Measurements from ENCODE around the gene GYPA. TPM values are rescaled to one million over a fixed set of nuclear protein-coding genes. Genes with fewer than 3 reads are reported as not detected.
"Not testable (repeated sequence)": the region's sequence is repeated elsewhere in the genome, so short reads cannot be mapped to it uniquely, and the experiment has no call there.

The GYPA gene
- total RNA-seq, 1 experiment from 2014 or later, result not detected

GRCh38 chr4:144115519-144115918 is 25.0 kb downstream of the GYPA start:
- no peak for ATAC-seq
- intact Hi-C loops (cut with micrococcal nuclease), result no loop called here
- H3K9me2 ChIP-seq (replicated peaks; ENCODE audit: low read length), result no peaks in the 10 kb centered on the region
- H3K4me1 ChIP-seq (ENCODE audit: insufficient read depth, low read length), result no peaks in the 10 kb centered on the region
- no TSS peak for BruUV-seq (replicated peaks)
- no peak overlapping the region for H3K27ac ChIP-seq (ENCODE audit: low read length)
- H3F3A ChIP-seq (ENCODE audit: low read length, unreplicated experiment), result no peaks in the 10 kb centered on the region
- H3K9me3 ChIP-seq (ENCODE audit: low read length), result no peaks in the 10 kb centered on the region
- no peak for DNase-seq
- H3K4me2 ChIP-seq (ENCODE audit: low read length), result no peak overlapping the region
- H2AFZ ChIP-seq (ENCODE audit: low read length), result no peak overlapping the region
- ChIA-PET POLR2A (ENCODE audit: unreplicated experiment) (no interaction called here), CTCF (no interaction called here)
- H3K27me3 ChIP-seq (ENCODE audit: low read length), result peaks cover 40% of the 10 kb centered on the region
- no peak overlapping the region for H3K4me3 ChIP-seq (ENCODE audit: low read length)
- no peaks in the 10 kb centered on the region for H3K79me2 ChIP-seq (ENCODE audit: low read length)
- H4K20me1 ChIP-seq (ENCODE audit: low read length), result no peaks in the 10 kb centered on the region
- H3K9ac ChIP-seq (ENCODE audit: low read length), result no peak overlapping the region
- TF ChIP-seq, protein P1, sequence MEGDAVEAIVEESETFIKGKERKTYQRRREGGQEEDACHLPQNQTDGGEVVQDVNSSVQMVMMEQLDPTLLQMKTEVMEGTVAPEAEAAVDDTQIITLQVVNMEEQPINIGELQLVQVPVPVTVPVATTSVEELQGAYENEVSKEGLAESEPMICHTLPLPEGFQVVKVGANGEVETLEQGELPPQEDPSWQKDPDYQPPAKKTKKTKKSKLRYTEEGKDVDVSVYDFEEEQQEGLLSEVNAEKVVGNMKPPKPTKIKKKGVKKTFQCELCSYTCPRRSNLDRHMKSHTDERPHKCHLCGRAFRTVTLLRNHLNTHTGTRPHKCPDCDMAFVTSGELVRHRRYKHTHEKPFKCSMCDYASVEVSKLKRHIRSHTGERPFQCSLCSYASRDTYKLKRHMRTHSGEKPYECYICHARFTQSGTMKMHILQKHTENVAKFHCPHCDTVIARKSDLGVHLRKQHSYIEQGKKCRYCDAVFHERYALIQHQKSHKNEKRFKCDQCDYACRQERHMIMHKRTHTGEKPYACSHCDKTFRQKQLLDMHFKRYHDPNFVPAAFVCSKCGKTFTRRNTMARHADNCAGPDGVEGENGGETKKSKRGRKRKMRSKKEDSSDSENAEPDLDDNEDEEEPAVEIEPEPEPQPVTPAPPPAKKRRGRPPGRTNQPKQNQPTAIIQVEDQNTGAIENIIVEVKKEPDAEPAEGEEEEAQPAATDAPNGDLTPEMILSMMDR (conservative IDR thresholded peaks at IDR 0.05; ENCODE audit: low read depth, low read length), result no peak
- TF ChIP-seq EZH2phosphoT487 (IDR thresholded peaks at IDR 0.05; ENCODE audit: borderline replicate concordance, low read length) (no peak), EZH2 (IDR thresholded peaks at IDR 0.05; ENCODE audit: low read length, unreplicated experiment) (no peak)
- H3K36me3 ChIP-seq (ENCODE audit: low read depth, low read length), result no peaks in the 10 kb centered on the region

DNA sequence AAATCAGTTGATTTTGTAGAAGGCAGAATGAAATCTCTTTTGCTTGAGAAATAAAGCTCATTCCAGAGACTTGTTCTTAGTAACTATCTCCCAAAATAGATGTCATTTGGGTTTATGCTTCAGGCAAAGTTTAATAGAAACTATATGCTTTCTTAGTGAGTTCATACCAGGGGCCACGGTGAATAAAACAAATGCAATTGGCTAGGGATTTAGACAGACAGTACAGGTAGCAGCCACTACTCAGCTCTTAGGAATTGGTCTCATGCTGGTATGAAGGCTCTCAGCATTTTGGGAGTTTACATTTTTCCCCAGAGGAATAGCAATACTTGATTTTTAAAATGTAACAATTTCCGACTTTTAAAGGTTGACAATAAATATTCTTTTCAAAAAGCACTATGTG is 27.0 kb downstream of the GYPA start:
- Histone ChIP-seq H3K27ac (ENCODE audit: low read length) (no peak overlapping the region), H3K9me2 (replicated peaks; ENCODE audit: low read length) (no peaks in the 10 kb centered on the region), H3K79me2 (ENCODE audit: low read length) (no peaks in the 10 kb centered on the region), H4K20me1 (ENCODE audit: low read length) (no peaks in the 10 kb centered on the region), H3K4me2 (ENCODE audit: low read length) (no peak overlapping the region), H2AFZ (ENCODE audit: low read length) (no peak overlapping the region), H3F3A (ENCODE audit: low read length, unreplicated experiment) (no peaks in the 10 kb centered on the region), H3K4me3 (ENCODE audit: low read length) (no peak overlapping the region), H3K4me1 (ENCODE audit: insufficient read depth, low read length) (no peaks in the 10 kb centered on the region), H3K36me3 (ENCODE audit: low read depth, low read length) (no peaks in the 10 kb centered on the region), H3K9me3 (ENCODE audit: low read length) (no peaks in the 10 kb centered on the region), H3K27me3 (ENCODE audit: low read length) (peaks cover 54% of the 10 kb centered on the region), H3K9ac (ENCODE audit: low read length) (no peak overlapping the region)
- DNase-seq, result no peak
- no peak for TF ChIP-seq EZH2phosphoT487 (IDR thresholded peaks at IDR 0.05; ENCODE audit: borderline replicate concordance, low read length)
- TF ChIP-seq EZH2 (IDR thresholded peaks at IDR 0.05; ENCODE audit: low read length, unreplicated experiment), result no peak
- TF ChIP-seq, protein P1 (conservative IDR thresholded peaks at IDR 0.05; ENCODE audit: low read depth, low read length), result no peak
- ChIA-PET CTCF (no interaction called here), POLR2A (ENCODE audit: unreplicated experiment) (no interaction called here)
- BruUV-seq (replicated peaks), result no TSS peak
- intact Hi-C loops (cut with micrococcal nuclease), result no loop called here
- no peak for ATAC-seq

DNA sequence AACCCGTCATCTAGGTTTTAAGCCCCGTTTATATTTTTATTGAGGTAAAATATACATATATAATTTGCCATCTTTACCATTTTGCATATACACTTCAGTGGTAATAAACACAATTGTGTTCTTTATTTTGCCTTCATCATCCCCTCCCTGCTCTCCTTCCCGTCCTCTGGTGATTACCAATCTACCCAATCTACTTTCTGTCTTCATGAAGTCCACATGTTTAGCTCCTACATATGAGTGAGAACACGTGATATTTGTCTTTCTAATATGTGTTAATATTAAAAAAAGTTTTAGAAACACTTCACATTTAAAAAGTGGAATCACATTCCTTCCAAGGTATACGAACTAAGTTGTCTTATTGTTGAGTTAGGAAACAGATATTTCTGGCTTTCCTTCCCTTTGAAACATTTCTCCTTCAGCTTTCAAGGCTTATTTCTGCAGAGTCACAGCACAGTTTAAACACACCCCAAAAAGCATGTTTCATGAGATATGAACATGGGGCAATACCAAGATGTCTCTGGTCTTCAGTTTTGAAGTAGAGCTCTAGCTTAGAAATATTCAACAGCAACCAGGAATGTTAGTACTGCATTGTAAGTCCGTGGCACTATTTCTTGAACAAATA is 35.9 kb downstream of the GYPA start:
- CTCF ChIA-PET, result no interaction called here
- no peak for ATAC-seq
- intact Hi-C loops (cut with micrococcal nuclease), result no loop called here

GRCh38 chr4:144097776-144098175 is 42.7 kb downstream of the GYPA start:
- H3F3A ChIP-seq (ENCODE audit: low read length, unreplicated experiment); CTCF ChIA-PET; H3K4me2 ChIP-seq (ENCODE audit: low read length); DNase-seq; H3K79me2 ChIP-seq (ENCODE audit: low read length); intact Hi-C loops (cut with micrococcal nuclease); H3K9me3 ChIP-seq (ENCODE audit: low read length); H3K4me1 ChIP-seq (ENCODE audit: insufficient read depth, low read length); H3K9me2 ChIP-seq (replicated peaks; ENCODE audit: low read length); POLR2A ChIA-PET (ENCODE audit: unreplicated experiment); H3K9ac ChIP-seq (ENCODE audit: low read length); ATAC-seq; H3K27me3 ChIP-seq (ENCODE audit: low read length); BruUV-seq (replicated peaks); H2AFZ ChIP-seq (ENCODE audit: low read length); H3K4me3 ChIP-seq (ENCODE audit: low read length); H3K27ac ChIP-seq (ENCODE audit: low read length); H4K20me1 ChIP-seq (ENCODE audit: low read length); H3K36me3 ChIP-seq (ENCODE audit: low read depth, low read length): not testable (repeated sequence)

More for the DNA sequence above, 35.9 kb downstream of the GYPA start:
- Histone ChIP-seq H3K4me3 (ENCODE audit: low read length) (no peak overlapping the region), H3K9ac (ENCODE audit: low read length) (no peak overlapping the region), H3K27ac (ENCODE audit: low read length) (no peak overlapping the region), H3K9me3 (ENCODE audit: low read length) (no peaks in the 10 kb centered on the region), H4K20me1 (ENCODE audit: low read length) (no peaks in the 10 kb centered on the region), H2AFZ (ENCODE audit: low read length) (no peak overlapping the region), H3K4me2 (ENCODE audit: low read length) (no peak overlapping the region), H3F3A (ENCODE audit: low read length, unreplicated experiment) (no peaks in the 10 kb centered on the region), H3K27me3 (ENCODE audit: low read length) (peaks cover 38% of the 10 kb centered on the region), H3K9me2 (replicated peaks; ENCODE audit: low read length) (no peaks in the 10 kb centered on the region), H3K4me1 (ENCODE audit: insufficient read depth, low read length) (no peaks in the 10 kb centered on the region), H3K36me3 (ENCODE audit: low read depth, low read length) (no peaks in the 10 kb centered on the region), H3K79me2 (ENCODE audit: low read length) (no peaks in the 10 kb centered on the region)
- TF ChIP-seq, protein P1 (conservative IDR thresholded peaks at IDR 0.05; ENCODE audit: low read depth, low read length), result no peak
- TF ChIP-seq EZH2 (IDR thresholded peaks at IDR 0.05; ENCODE audit: low read length, unreplicated experiment), result no peak
- TF ChIP-seq EZH2phosphoT487 (IDR thresholded peaks at IDR 0.05; ENCODE audit: borderline replicate concordance, low read length), result no peak
- BruUV-seq (replicated peaks), result no TSS peak
- DNase-seq, result no peak
- POLR2A ChIA-PET (ENCODE audit: unreplicated experiment), result no interaction called here
